SK-N-SH (cell line): ENCODE measurements around the gene DPYSL5. TPM values are rescaled to one million over a fixed set of nuclear protein-coding genes. Genes with fewer than 3 reads are reported as not detected.

Experiments
- CTCF ChIA-PET: fragments of 300-600, 350-600 bp; formaldehyde crosslinking; extraction: SDS; loops from one replicate; lab custom pipeline; 2021; lab: Yijun Ruan, JAX
- POLR2A ChIA-PET: fragments of 350-600 bp; sonication (Branson Sonifier 250); formaldehyde crosslinking; extraction: SDS; loops from one replicate; lab custom pipeline; 2020; ENCODE audit warnings: antibody characterized with exemption, inconsistent platforms; lab: Yijun Ruan, JAX
- DNase-seq: peaks from one replicate; pipeline ENCODE4 v3.0.0; 2012
- H2AFZ ChIP-seq: fragments of 200-600 bp; sonication (generic); 2 replicates; pipeline ENCODE4 v1.8.1; 2016; ENCODE audit warnings: antibody characterized with exemption, mild to moderate bottlenecking, low read depth
- H3F3A ChIP-seq: fragments of 200-600 bp; sonication (generic); replicated peaks from 2 replicates; pipeline ENCODE3; 2016; ENCODE audit warnings: antibody characterized with exemption, mild to moderate bottlenecking; ENCODE audit not compliant: insufficient read depth
- H3K27ac ChIP-seq, 2 experiments: fragments of 200-500 bp in 1 of 2; fragments of 200-600 bp in 1 of 2; sonication (Bioruptor generic) in 1 of 2; sonication (generic), shearing (Covaris generic) in 1 of 2; 2 replicates each; pipeline versions ENCODE4 v1.5.1 to v1.6.1; 2014 to 2016; ENCODE audit warnings: low read depth in 2 of 2, inconsistent platforms in 1 of 2, low read length in 1 of 2, mild to moderate bottlenecking in 1 of 2, mixed read lengths in 1 of 2
- H3K27me3 ChIP-seq: fragments of 200-600 bp; sonication (generic), shearing (Covaris generic); 2 replicates; pipeline ENCODE4 v1.6.1; 2016; ENCODE audit warnings: mixed run types; ENCODE audit not compliant: insufficient read depth
- H3K36me3 ChIP-seq, 2 experiments: fragments of 200-500 bp in 1 of 2; fragments of 200-600 bp in 1 of 2; sonication (Bioruptor generic) in 1 of 2; sonication (generic) in 1 of 2; replicated peaks in 1 of 2; 2 replicates each; pipeline versions ENCODE3 to v1.5.1; 2014 to 2016; ENCODE audit warnings: low read length in 1 of 2, mild to moderate bottlenecking in 1 of 2; ENCODE audit not compliant: insufficient read depth in 2 of 2, control insufficient read depth in 1 of 2
- H3K4me1 ChIP-seq, 2 experiments: fragments of 200-500 bp in 1 of 2; fragments of 200-600 bp in 1 of 2; sonication (Bioruptor generic) in 1 of 2; sonication (generic), shearing (Covaris generic) in 1 of 2; 2 replicates each; pipeline versions ENCODE4 v1.5.1 to v1.6.1; 2014 to 2016; ENCODE audit warnings: low read depth in 1 of 2, low read length in 1 of 2, mixed run types in 1 of 2; ENCODE audit not compliant: insufficient read depth in 2 of 2, control insufficient read depth in 1 of 2
- H3K4me2 ChIP-seq: fragments of 200-600 bp; sonication (generic), shearing (Covaris generic); 2 replicates; pipeline ENCODE4 v1.6.1; 2017; ENCODE audit warnings: mixed run types
- H3K4me3 ChIP-seq, 2 experiments: fragments of 200-500 bp in 1 of 2; fragments of 200-600 bp in 1 of 2; sonication (Bioruptor generic) in 1 of 2; sonication (generic), shearing (Covaris generic) in 1 of 2; 2 replicates each; pipeline versions ENCODE4 v1.5.1 to v1.8.1; 2014 to 2016; ENCODE audit warnings: low read depth in 2 of 2, inconsistent platforms in 1 of 2, low read length in 1 of 2, mild to moderate bottlenecking in 1 of 2, mixed read lengths in 1 of 2, moderate library complexity in 1 of 2
- H3K79me2 ChIP-seq: fragments of 200-600 bp; sonication (generic); 2 replicates; pipeline ENCODE4 v1.8.1; 2017; ENCODE audit warnings: mild to moderate bottlenecking; ENCODE audit not compliant: insufficient read depth
- H3K9ac ChIP-seq: fragments of 200-600 bp; sonication (generic); 2 replicates; pipeline ENCODE4 v1.6.1; 2017; ENCODE audit warnings: mixed run types
- H3K9me2 ChIP-seq: fragments of 200-600 bp; sonication (generic); 2 replicates; pipeline ENCODE4 v1.6.1; 2017; ENCODE audit warnings: mixed run types
- H3K9me3 ChIP-seq: fragments of 200-600 bp; sonication (generic); 2 replicates; pipeline ENCODE4 v1.6.1; 2017; ENCODE audit warnings: mixed run types, mild to moderate bottlenecking, moderate library complexity
- H4K20me1 ChIP-seq: fragments of 200-600 bp; sonication (generic); 2 replicates; pipeline ENCODE4 v1.6.1; 2017; ENCODE audit warnings: mild to moderate bottlenecking, mixed run types; ENCODE audit not compliant: insufficient read depth
- CHD2 ChIP-seq: fragments of 150-350 bp; IDR thresholded peaks from 2 replicates; pipeline ENCODE4 v1.6.1; 2018; ENCODE audit warnings: low read length; ENCODE audit not compliant: partially characterized antibody
- ELF1 ChIP-seq: IDR thresholded peaks from 2 replicates; pipeline ENCODE4 v1.4.0; 2012
- EP300 ChIP-seq, 2 experiments: IDR thresholded peaks; 2 replicates each; pipeline versions ENCODE4 v1.4.0 to v1.6.1; 2012; ENCODE audit warnings: borderline replicate concordance in 1 of 2, low read depth in 1 of 2, low read length in 1 of 2
- FOXJ3 ChIP-seq: sonication (generic); formaldehyde crosslinking; IDR thresholded peaks from 2 replicates; pipeline ENCODE4 v1.5.1; 2020; ENCODE audit warnings: mild to moderate bottlenecking, missing genetic modification reagents
- FOXM1 ChIP-seq: IDR thresholded peaks from 2 replicates; pipeline ENCODE4 v1.4.0; 2012; ENCODE audit warnings: low read depth, mild to moderate bottlenecking
- GABPA ChIP-seq: IDR thresholded peaks from 2 replicates; pipeline ENCODE4 v1.4.0; 2012; ENCODE audit warnings: low read depth, mild to moderate bottlenecking
- GATA2 ChIP-seq: sonication (generic); formaldehyde crosslinking; IDR thresholded peaks from 2 replicates; pipeline ENCODE4 v1.5.0; 2020; ENCODE audit warnings: mild to moderate bottlenecking, missing genetic modification reagents
- MEF2A ChIP-seq: IDR thresholded peaks from 2 replicates; pipeline ENCODE4 v1.4.0; 2012; ENCODE audit warnings: low read depth, borderline replicate concordance
- NFIC ChIP-seq: IDR thresholded peaks from 2 replicates; pipeline ENCODE4 v1.4.0; 2012; ENCODE audit warnings: borderline replicate concordance
- NRF1 ChIP-seq: IDR thresholded peaks from 2 replicates; pipeline ENCODE4 v1.6.1; 2012; ENCODE audit warnings: low read depth, mild to moderate bottlenecking, low read length
- RCOR1 ChIP-seq: fragments of 150-350 bp; IDR thresholded peaks from 2 replicates; pipeline ENCODE4 v1.6.1; 2017; ENCODE audit warnings: antibody characterized with exemption, low read length
- REST ChIP-seq: IDR thresholded peaks from 2 replicates; pipeline ENCODE4 v1.6.1; 2012; ENCODE audit warnings: mild to moderate bottlenecking, low read depth, low read length, moderate library complexity
- RFX5 ChIP-seq: IDR thresholded peaks from 2 replicates; pipeline ENCODE4 v1.6.1; 2012; ENCODE audit warnings: mild to moderate bottlenecking, improper control_type of control experiment, low read length
- RXRA ChIP-seq: IDR thresholded peaks from 2 replicates; pipeline ENCODE4 v1.4.0; 2012; ENCODE audit warnings: low read depth, mild to moderate bottlenecking, borderline replicate concordance
- SIN3A ChIP-seq: IDR thresholded peaks from 2 replicates; pipeline ENCODE4 v1.6.1; 2012; ENCODE audit warnings: low read depth, mild to moderate bottlenecking, low read length, moderate library complexity, borderline replicate concordance
- SMC3 ChIP-seq: IDR thresholded peaks from 2 replicates; pipeline ENCODE4 v1.6.1; 2012; ENCODE audit warnings: low read depth, low read length, improper control_type of control experiment
- TEAD4 ChIP-seq: IDR thresholded peaks from 2 replicates; pipeline ENCODE4 v1.4.0; 2012; ENCODE audit warnings: mild to moderate bottlenecking, borderline replicate concordance; ENCODE audit not compliant: insufficient read depth
- USF1 ChIP-seq: IDR thresholded peaks from 2 replicates; pipeline ENCODE4 v1.4.0; 2012; ENCODE audit warnings: low read depth, borderline replicate concordance
- whole genome bisulfite sequencing: methylation state at CpG from one replicate; pipeline ENCODE4 v1.1.6; 2017; ENCODE audit warnings: low lambda C conversion rate; 5-methylcytosine and 5-hydroxymethylcytosine counted together
- polyA plus RNA-seq, 3 experiments: library from polyadenylated mRNA; depleted of rRNA; stranded (reverse); fragments of >200 nt; gene quantifications; 2 replicates each; pipeline ENCODE4 v1.2.3, GENCODE V29; 2012
- TF ChIP-seq, protein P1 (sequence below): IDR thresholded peaks from 2 replicates; pipeline ENCODE4 v1.4.0; 2012; ENCODE audit warnings: low read depth

Gene DPYSL5
- polyA plus RNA-seq, 1 of the 3 experiments (the other 2 are of a cell fraction) = 0.79 TPM

GRCh38 chr2:26968001-26968400 is 120.1 kb downstream of the DPYSL5 start:
- Histone ChIP-seq H3K27me3 (peaks cover 7% of the 10 kb centered on the region; the same call in 1 of the 2 replicates), H4K20me1 (no peaks in the 10 kb centered on the region), H3F3A (peaks cover 4% of the 10 kb centered on the region), H3K4me2 (no peak overlapping the region), H3K9me2 (no peaks in the 10 kb centered on the region), H3K79me2 (no peaks in the 10 kb centered on the region), H3K9me3 (no peaks in the 10 kb centered on the region), H3K27ac (no peak overlapping the region), H2AFZ (no peak overlapping the region), H3K4me3 (no peak overlapping the region), H3K4me1 (peaks cover 0 to 13% of the 10 kb centered on the region in 2 experiments; a peak in 2 of 4 replicates), H3K36me3 (no peaks in the 10 kb centered on the region), H3K9ac (no peak overlapping the region)
- DNase-seq = no peak
- ChIA-PET POLR2A (no interaction called here), CTCF (interaction anchor here (0.9 to 21.9 kb wide), 13 partner anchors 9 to 363 kb away, joined by 3 to 1017 read pairs (median 7); partner anchors contain the start of genes AGBL5, DPYSL5, KHK and TMEM214)
- TF ChIP-seq ELF1 = no peak
- TF ChIP-seq EP300 (IDR thresholded peaks at IDR 0.05; ENCODE audit: borderline replicate concordance in 1 of 2, low read depth in 1 of 2, low read length in 1 of 2) = no peak
- TF ChIP-seq SMC3 = no peak
- no peak for TF ChIP-seq SIN3A
- TF ChIP-seq, protein P1, sequence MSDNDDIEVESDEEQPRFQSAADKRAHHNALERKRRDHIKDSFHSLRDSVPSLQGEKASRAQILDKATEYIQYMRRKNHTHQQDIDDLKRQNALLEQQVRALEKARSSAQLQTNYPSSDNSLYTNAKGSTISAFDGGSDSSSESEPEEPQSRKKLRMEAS = no peak
- TF ChIP-seq NFIC = no peak
- no peak for TF ChIP-seq GABPA
- TF ChIP-seq USF1 = no peak
- TF ChIP-seq RXRA = no peak
- WGBS = 49% methylated on average over 3 of the region's 3 CpGs

DNA sequence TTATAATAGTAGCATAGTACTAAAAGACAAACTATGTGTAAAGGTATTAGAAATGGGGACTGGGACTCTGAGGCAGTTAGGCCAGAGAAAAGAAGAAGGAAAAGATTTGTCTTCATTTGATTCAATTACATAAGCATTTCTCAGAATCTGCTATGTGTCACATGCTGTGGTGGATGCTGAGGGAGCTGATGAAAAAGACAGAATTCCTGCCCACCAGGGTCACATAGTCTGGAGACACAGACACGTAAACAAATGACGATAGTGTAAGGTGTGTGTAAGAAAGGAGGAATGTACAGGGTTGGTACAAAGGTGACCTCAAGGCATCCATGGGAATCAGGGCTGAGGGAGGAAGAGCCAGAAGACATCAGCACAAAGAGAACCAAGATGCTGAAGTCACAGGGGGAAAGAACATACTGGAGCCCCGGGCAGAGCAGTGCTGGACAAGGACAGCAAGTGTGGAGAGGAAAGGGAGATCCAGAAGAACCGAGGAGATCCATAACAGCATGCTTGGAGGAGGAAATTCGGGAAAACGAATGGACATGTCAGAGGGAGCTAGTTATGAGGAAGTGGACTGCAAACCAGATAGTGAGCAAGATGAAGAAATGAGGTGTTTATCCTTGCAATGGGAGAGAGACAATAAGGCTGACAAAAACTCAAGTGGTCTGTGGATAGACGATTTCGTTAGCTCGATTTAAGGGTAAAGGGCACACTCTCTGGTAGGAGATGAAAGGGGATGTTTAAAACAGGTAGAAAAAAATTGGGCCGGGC is 121.3 kb downstream of the DPYSL5 start:
- H3K9me2 ChIP-seq = no peaks in the 10 kb centered on the region
- no peak overlapping the region for H3K4me3 ChIP-seq
- no peak overlapping the region for H3K27ac ChIP-seq
- no peak overlapping the region for H2AFZ ChIP-seq
- H3K36me3 ChIP-seq = no peaks in the 10 kb centered on the region
- 51% methylated on average over 10 of the region's 10 CpGs for WGBS
- no peak overlapping the region for H3K4me2 ChIP-seq
- H4K20me1 ChIP-seq = no peaks in the 10 kb centered on the region; the same call in 1 of the 2 replicates
- H3K79me2 ChIP-seq = no peaks in the 10 kb centered on the region
- H3K4me1 ChIP-seq = peaks cover 0 to 13% of the 10 kb centered on the region in 2 experiments; a peak in 2 of 4 replicates
- H3K27me3 ChIP-seq = peaks cover 7% of the 10 kb centered on the region; the same call in 1 of the 2 replicates
- no peaks in the 10 kb centered on the region for H3K9me3 ChIP-seq
- DNase-seq = no peak
- ChIA-PET POLR2A (interaction anchor here (0.7 kb wide), 1 partner anchor 47 kb away, joined by 4 read pairs; no protein-coding TSS in a partner anchor), CTCF (interaction anchor here (1.2 to 21.9 kb wide), 13 partner anchors 8 to 311 kb away, joined by 3 to 1017 read pairs (median 9); partner anchors contain the start of genes AGBL5, DPYSL5, KHK and TMEM214)
- H3F3A ChIP-seq = peaks cover 4% of the 10 kb centered on the region
- H3K9ac ChIP-seq = no peak overlapping the region
- TF ChIP-seq MEF2A (no peak), FOXM1 (no peak), NRF1 (no peak), USF1 (no peak), CHD2 (no peak), RXRA (no peak), FOXJ3 (no peak), GABPA (no peak), RCOR1 (no peak), TEAD4 (no peak), GATA2 (CRISPR knock-in tag) (no peak), RFX5 (no peak), REST (no peak), SMC3 (no peak)
